Measurements from ENCODE around the gene SPTA1.

The SPTA1 gene

DNA sequence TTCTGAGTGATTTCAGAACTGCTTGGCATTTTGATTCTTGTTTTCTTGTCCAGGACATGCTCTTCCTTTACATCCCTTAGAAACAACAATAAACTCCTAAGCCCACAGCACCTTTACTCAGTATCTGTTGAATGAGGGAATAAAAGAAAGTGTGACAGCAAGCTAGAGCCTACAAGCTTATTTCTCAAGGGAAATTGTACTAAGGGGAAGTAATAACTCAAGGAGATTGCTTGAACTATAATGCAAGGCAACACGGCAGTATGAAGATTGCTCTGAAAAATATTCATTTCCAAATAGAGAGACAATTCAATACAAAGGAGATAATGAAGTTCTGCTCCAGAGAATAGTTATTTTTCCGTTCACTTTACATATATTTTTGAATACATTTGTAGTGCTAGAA lies 122.7 kb downstream of the SPTA1 start:
- no peak for DNase-seq
